Aorta (tissue), 5 donors: ENCODE results near the gene PSG4. TPM values are rescaled to one million over a fixed set of nuclear protein-coding genes. Genes with fewer than 3 reads are reported as not detected.
"Not testable (repeated sequence)": the region's sequence is repeated elsewhere in the genome, so short reads cannot be mapped to it uniquely, and the experiment has no call there.

Experiments
- ATAC-seq: fragments of 200-7000 bp; cut with Tn5 transposase; one replicate; pipeline ENCODE4 v1.9.1; 2022; ENCODE audit warnings: moderate library complexity; ENCODE audit not compliant: low FRiP score
- DNase-seq, 2 donors: peaks; one replicate each; pipeline ENCODE4 v3.0.0-alpha.2; 2020
- H3K27ac ChIP-seq, 2 donors: one replicate each; pipeline ENCODE4 v1.5.1; 2013; ENCODE audit warnings: low read length in 2 of 2, mild to moderate bottlenecking in 2 of 2, moderate library complexity in 2 of 2, control low read depth in 1 of 2, inconsistent platforms in 1 of 2, low read depth in 1 of 2
- H3K27me3 ChIP-seq, 2 donors: one replicate each; pipeline ENCODE4 v1.6.1; 2013; ENCODE audit warnings: control low read depth in 1 of 2, low read length in 1 of 2, mild to moderate bottlenecking in 1 of 2, moderate library complexity in 1 of 2; ENCODE audit not compliant: insufficient read depth in 2 of 2, control insufficient read depth in 1 of 2
- H3K36me3 ChIP-seq, 2 donors: one replicate each; pipeline ENCODE4 v1.6.1; 2013; ENCODE audit warnings: control low read depth in 1 of 2, low read length in 1 of 2, mild to moderate bottlenecking in 1 of 2; ENCODE audit not compliant: insufficient read depth in 2 of 2, control insufficient read depth in 1 of 2
- H3K4me1 ChIP-seq, 2 donors: one replicate each; pipeline ENCODE4 v1.6.1; 2013; ENCODE audit warnings: low read length in 2 of 2, control low read depth in 1 of 2, mild to moderate bottlenecking in 1 of 2, moderate library complexity in 1 of 2; ENCODE audit not compliant: insufficient read depth in 2 of 2, control insufficient read depth in 1 of 2
- H3K4me3 ChIP-seq, 2 donors: one replicate each; pipeline ENCODE4 v1.5.1; 2013; ENCODE audit warnings: low read length in 2 of 2, control low read depth in 1 of 2, mild to moderate bottlenecking in 1 of 2
- H3K9me3 ChIP-seq: one replicate; pipeline ENCODE4 v1.6.1; 2013; ENCODE audit warnings: mild to moderate bottlenecking, low read length; ENCODE audit not compliant: control insufficient read depth
- WGBS, 2 donors: extraction: QIAGEN DNeasy Blood & Tissue Kit; methylation state at CpG; one replicate each; pipeline ENCODE4 v1.1.7; 2013; 5-methylcytosine and 5-hydroxymethylcytosine counted together
- intact Hi-C, 2 donors: fragments of 100-400 bp; cut with DNase I; formaldehyde crosslinking; loops; one replicate each; pipeline versions ENCODE4 v1.14.2 to v1.15.0; 2022
- polyA plus RNA-seq, 2 donors: library from polyadenylated mRNA; stranded (reverse); fragments of 200-250 nt; gene quantifications; one replicate each; pipeline ENCODE4 v1.2.3, GENCODE V29; 2013
- total RNA-seq, 2 donors: library from RNA; stranded (reverse); fragmentation: NEBNext Ultra II Directional; extraction: Animal tissue kit (Norgen Biotek cat#: 25700); gene quantifications; one replicate each; pipeline ENCODE4 v1.2.1, GENCODE V29; 2021
- donor health status: healthy with polysubstance abuse.
- donor health status: Bipolar disorder and iron deficiency.
- donor health status: DM: no; HTN: no; CAD: no.
- donor health status: DM: no; HTN: no; CAD: no.
- donor health status: DM: yes; HTN: yes; CAD: no.

Gene PSG4
- total and polyA plus RNA-seq, 4 donors = not detected

- Histone ChIP-seq H3K9me3 (peaks cover 2% of the 10 kb centered on the region), H3K27me3 (no peaks in the 10 kb centered on the region), H3K27ac (no peak overlapping the region), H3K4me3 (no peak overlapping the region), H3K36me3 (no peaks in the 10 kb centered on the region), H3K4me1 (no peaks in the 10 kb centered on the region)
- ATAC-seq (no peak), DNase-seq (no peak)
- intact Hi-C loops = no loop called here
- WGBS, 2 donors = 74 to 84% methylated on average over 4 of the region's 4 CpGs
Measured at GRCh38 chr19:43152214-43152613, 53.2 kb downstream of the PSG4 start.

GRCh38 chr19:43149788-43150187, 55.6 kb downstream of the PSG4 start:
- WGBS, 2 donors = 70 to 74% methylated on average over 7 of the region's 7 CpGs
- H3K4me3 ChIP-seq, intact Hi-C loops, H3K4me1 ChIP-seq, H3K27me3 ChIP-seq, ATAC-seq, H3K27ac ChIP-seq, DNase-seq, H3K36me3 ChIP-seq, H3K9me3 ChIP-seq: not testable (repeated sequence)

GRCh38 chr19:43148233-43148632, 57.2 kb downstream of the PSG4 start:
- 43 to 67% methylated on average over 1 of the region's 1 CpG for WGBS, 2 donors
- intact Hi-C loops = no loop called here
- no peak overlapping the region for H3K27ac ChIP-seq

More at GRCh38 chr19:43148233-43148632, 57.2 kb downstream of the PSG4 start:
- Histone ChIP-seq H3K4me3 (no peak overlapping the region), H3K4me1 (no peaks in the 10 kb centered on the region), H3K36me3 (no peaks in the 10 kb centered on the region), H3K9me3 (peaks cover 2% of the 10 kb centered on the region), H3K27me3 (no peaks in the 10 kb centered on the region)
- ATAC-seq (no peak), DNase-seq (no peak)

Other genes with a start within 250 kb of the PSG4 start
- gene PSG11, start 179.2 kb downstream of the PSG4 start, total RNA-seq = not detected
- gene PSG11, start 179.2 kb downstream of the PSG4 start, polyA plus RNA-seq = not detected
- not detected for gene PSG2, start 122.9 kb downstream of the PSG4 start, total RNA-seq
- not detected for gene PSG2, start 122.9 kb downstream of the PSG4 start, polyA plus RNA-seq
- not detected for gene PSG5, start 19.1 kb downstream of the PSG4 start, total RNA-seq
- not detected for gene PSG5, start 19.1 kb downstream of the PSG4 start, polyA plus RNA-seq
- not detected for gene PSG9, start 63.9 kb upstream of the PSG4 start, total RNA-seq
- gene PSG9, start 63.9 kb upstream of the PSG4 start, polyA plus RNA-seq = not detected
- gene CD177, start 148.0 kb upstream of the PSG4 start, total RNA-seq = 1 to 10 TPM; 2.1 to 6.0 TPM
- gene CD177, start 148.0 kb upstream of the PSG4 start, polyA plus RNA-seq = 1 to 10 TPM in 1 of 2 donors, under 1 TPM in 1; 0.13 to 2.8 TPM
- not detected for gene TEX101, start 209.3 kb upstream of the PSG4 start, total RNA-seq
- gene TEX101, start 209.3 kb upstream of the PSG4 start, polyA plus RNA-seq = not detected